ENCODE results near the gene VASP. TPM values are rescaled to one million over a fixed set of nuclear protein-coding genes. Genes with fewer than 3 reads are reported as not detected.

The VASP gene
- total and polyA plus RNA-seq, 2 of the 4 experiments (the other 2 are of a cell fraction), result 61.1 to 88.8 TPM

DNA sequence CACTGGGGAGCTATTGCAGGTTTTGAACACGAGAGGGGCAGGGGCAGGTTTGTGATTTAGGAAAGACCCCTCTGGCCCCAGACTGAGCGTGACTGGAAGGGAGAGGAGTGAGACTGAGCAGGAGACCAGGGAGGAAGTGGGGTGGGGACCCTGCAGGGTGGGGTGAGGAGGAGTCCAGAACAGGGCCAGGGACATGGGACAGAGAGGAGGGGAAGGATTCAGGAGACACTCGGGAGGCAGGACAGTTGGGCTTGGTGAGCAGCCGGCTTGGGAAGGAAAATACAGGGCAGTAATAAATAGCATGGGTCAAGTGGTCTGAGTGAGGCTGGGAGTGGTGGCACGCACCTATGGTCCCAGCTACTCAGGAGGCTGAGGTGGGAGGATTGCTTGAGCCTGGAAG lies 30.1 kb upstream of the VASP start:
- POLR2A ChIA-PET (ENCODE audit: unreplicated experiment), result no interaction called here
- no peaks in the 10 kb centered on the region for H3K9me3 ChIP-seq (ENCODE audit: control insufficient read depth, insufficient read depth, low read length)
- no peak overlapping the region for H3K23ac ChIP-seq (ENCODE audit: low read depth, low read length)
- peak overlapping the region in 1 of 2 experiments; percentile 16; a peak in 1 of 4 replicates for H4K8ac ChIP-seq (ENCODE audit: low read depth in 2 of 2, low read length in 2 of 2)
- dilution Hi-C loops (cut with HindIII; ENCODE audit: low sequenced_read_pairs, unreplicated experiment), result no loop called here
- in situ Hi-C loops (cut with MboI; ENCODE audit: low sequenced_read_pairs), result loop anchor here (5.0 kb wide), 1 partner anchor 35 kb away; no protein-coding TSS in a partner anchor
- DNase-seq (no peak), ATAC-seq (ENCODE audit: low read depth) (no peak)
- no peak overlapping the region for H3K9ac ChIP-seq (ENCODE audit: low read depth, low read length)
- H2BK120ac ChIP-seq (ENCODE audit: low read depth, low read length), result no peak overlapping the region
- H2BK5ac ChIP-seq (ENCODE audit: low read depth, low read length, poor library complexity, severe bottlenecking), result no peak overlapping the region
- peak overlapping the region; percentile 56 for H2AFZ ChIP-seq (replicated peaks; ENCODE audit: low read length, poor library complexity)
- no peak overlapping the region for H4K91ac ChIP-seq (ENCODE audit: insufficient read depth, low read depth, low read length)
- H3K14ac ChIP-seq (replicated peaks; ENCODE audit: low read depth, low read length), result no peak overlapping the region
- H2AK5ac ChIP-seq (ENCODE audit: low read depth, low read length), result peak overlapping the region; percentile 44; the same call in 1 of the 2 replicates
- H3K79me1 ChIP-seq (ENCODE audit: low read depth in 1 of 2, low read length in 2 of 2), result peaks cover 0 to 24% of the 10 kb centered on the region in 2 experiments; a peak in 3 of 4 replicates
- 30% methylated on average over 3 of the region's 5 CpGs; no CpG with 5 or more reads in 1 of the 2 experiments for WGBS, 2 experiments (ENCODE audit: extremely low coverage in 2 of 2, insufficient read length in 1 of 2)
- no peak overlapping the region for H2BK20ac ChIP-seq (ENCODE audit: low read depth, low read length)
- BruUV-seq (replicated peaks), result no TSS peak
- no peaks in the 10 kb centered on the region for H3K9me1 ChIP-seq (ENCODE audit: insufficient read depth, low read length)
- intact Hi-C loops (cut with micrococcal nuclease), result no loop called here
- H3K18ac ChIP-seq (ENCODE audit: low read depth, low read length), result no peak overlapping the region
- H3K27me3 ChIP-seq (ENCODE audit: control insufficient read depth, insufficient read depth, low read length), result no peaks in the 10 kb centered on the region
- no peak overlapping the region for H3K56ac ChIP-seq (ENCODE audit: extremely low read depth, insufficient read depth, low read length)
- H3K4me2 ChIP-seq (ENCODE audit: low read depth, low read length), result no peak overlapping the region
- H3K36me3 ChIP-seq (ENCODE audit: control insufficient read depth, insufficient read depth, low read length), result no peaks in the 10 kb centered on the region
- TF ChIP-seq MXI1 (IDR thresholded peaks at IDR 0.05; ENCODE audit: borderline replicate concordance, low read depth, low read length) (no peak), BHLHE40 (IDR thresholded peaks at IDR 0.05; ENCODE audit: low read depth, low read length) (no peak), USF2 (IDR thresholded peaks at IDR 0.05; ENCODE audit: low read depth, low read length) (no peak), RCOR1 (IDR thresholded peaks at IDR 0.05; ENCODE audit: insufficient replicate concordance, low read length) (no peak), RFX5 (IDR thresholded peaks at IDR 0.05; ENCODE audit: low read depth, low read length) (no peak), MAZ (IDR thresholded peaks at IDR 0.05; ENCODE audit: borderline replicate concordance, low read depth, low read length) (no peak), POLR2A (IDR thresholded peaks at IDR 0.05; ENCODE audit: low read depth, low read length) (no peak), FOS (IDR thresholded peaks at IDR 0.05; ENCODE audit: low read depth, low read length) (no peak), CTCF (conservative IDR thresholded peaks at IDR 0.05; ENCODE audit: low read depth, low read length) (no peak), MAFK (IDR thresholded peaks at IDR 0.05; ENCODE audit: low read depth, low read length) (no peak)
- peak overlapping the region; percentile 39; the same call in 1 of the 2 replicates for H3K4ac ChIP-seq (ENCODE audit: low read depth, low read length)
- no peaks in the 10 kb centered on the region; the same call in 1 of the 2 replicates for H4K20me1 ChIP-seq (ENCODE audit: insufficient read depth, low read length)
- peaks cover 9% of the 10 kb centered on the region for H3K4me1 ChIP-seq (ENCODE audit: control insufficient read depth, insufficient read depth, low read length)
- CTCF ChIA-PET, result interaction anchor here (2.4 kb wide), 1 partner anchor 38 kb away, joined by 17 read pairs; no protein-coding TSS in a partner anchor
- peak overlapping the region; percentile 23 for H2AK9ac ChIP-seq (replicated peaks; ENCODE audit: low read depth, low read length, poor library complexity)
- no peak overlapping the region for H3K4me3 ChIP-seq (ENCODE audit: insufficient read depth, low read depth, low read length)
- H2BK15ac ChIP-seq (ENCODE audit: low read depth, low read length), result no peak overlapping the region; the same call in 2 of the 3 replicates
- H4K5ac ChIP-seq (ENCODE audit: low read depth, low read length), result no peak overlapping the region
- no peak overlapping the region for H3K27ac ChIP-seq (ENCODE audit: insufficient read depth, low read length)

Measured in IMR-90 (cell line).